ENCODE results near the gene RNF4. TPM values are rescaled to one million over a fixed set of nuclear protein-coding genes. Genes with fewer than 3 reads are reported as not detected.

The RNF4 gene
- total RNA-seq, 1 donor from 2014 or later: 56.3 TPM

GRCh38 chr4:2449511-2450392, 19.2 kb upstream of the RNF4 start:
- Mint-ChIP-seq H3K4me1 (ENCODE audit: low read depth) (no peaks in the 10 kb centered on the region), H3K27me3 (ENCODE audit: low read depth) (peaks cover 4% of the 10 kb centered on the region), H3K27ac (ENCODE audit: unreplicated experiment) (no peak overlapping the region), H3K36me3 (ENCODE audit: low read depth) (no peaks in the 10 kb centered on the region), H3K9me3 (ENCODE audit: low read depth) (no peaks in the 10 kb centered on the region), H3K4me3 (ENCODE audit: unreplicated experiment) (no peak overlapping the region)
- DNase-seq (ENCODE audit: low spot score): no peak
- no peak for TF ChIP-seq CTCF (IDR thresholded peaks at IDR 0.05)

DNA sequence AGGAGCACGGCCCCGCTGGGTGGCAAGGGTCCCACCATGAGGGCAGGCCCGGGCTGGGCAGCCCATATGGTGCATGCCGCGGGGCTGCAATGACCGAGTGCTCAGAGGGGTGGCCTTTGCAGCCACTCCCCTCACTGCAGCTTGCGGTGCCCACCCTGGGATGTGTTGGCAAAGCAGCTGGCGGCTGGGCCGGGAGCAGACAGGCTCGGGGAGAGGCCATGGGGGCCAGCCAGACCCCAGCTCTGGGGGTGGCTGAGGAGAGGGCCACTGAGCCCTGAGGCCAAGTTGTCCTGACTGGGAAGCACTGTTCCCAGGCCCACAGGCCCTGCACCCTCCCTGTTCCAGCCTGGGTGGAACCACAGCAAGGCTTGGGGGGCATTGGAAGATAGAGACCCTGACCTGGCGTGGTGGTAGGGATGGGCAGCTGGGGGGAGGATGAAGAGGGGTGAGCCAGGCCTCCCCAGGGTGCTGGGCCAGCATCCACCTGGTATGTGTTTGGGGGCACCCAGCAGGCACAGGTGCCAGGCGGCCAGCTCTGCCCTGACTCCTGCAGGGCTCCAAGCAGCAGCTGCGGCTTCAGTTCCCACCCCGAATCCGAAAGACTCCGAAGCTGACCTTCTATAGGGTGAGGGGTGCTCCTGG, 18.4 kb upstream of the RNF4 start:
- Mint-ChIP-seq H3K27ac (ENCODE audit: unreplicated experiment) (no peak overlapping the region), H3K9me3 (ENCODE audit: low read depth) (no peaks in the 10 kb centered on the region), H3K27me3 (ENCODE audit: low read depth) (peaks cover 4% of the 10 kb centered on the region), H3K4me1 (ENCODE audit: low read depth) (no peaks in the 10 kb centered on the region), H3K4me3 (ENCODE audit: unreplicated experiment) (no peak overlapping the region), H3K36me3 (ENCODE audit: low read depth) (no peaks in the 10 kb centered on the region)
- DNase-seq (ENCODE audit: low spot score): no peak
- no peak for TF ChIP-seq CTCF (IDR thresholded peaks at IDR 0.05)

GRCh38 chr4:2451036-2451520, 17.8 kb upstream of the RNF4 start:
- Mint-ChIP-seq H3K36me3 (ENCODE audit: low read depth) (no peaks in the 10 kb centered on the region), H3K9me3 (ENCODE audit: low read depth) (no peaks in the 10 kb centered on the region), H3K4me3 (ENCODE audit: unreplicated experiment) (no peak overlapping the region), H3K4me1 (ENCODE audit: low read depth) (no peaks in the 10 kb centered on the region), H3K27me3 (ENCODE audit: low read depth) (peaks cover 4% of the 10 kb centered on the region), H3K27ac (ENCODE audit: unreplicated experiment) (no peak overlapping the region)
- TF ChIP-seq CTCF (IDR thresholded peaks at IDR 0.05): no peak
- DNase-seq (ENCODE audit: low spot score): peak; percentile 82

DNA sequence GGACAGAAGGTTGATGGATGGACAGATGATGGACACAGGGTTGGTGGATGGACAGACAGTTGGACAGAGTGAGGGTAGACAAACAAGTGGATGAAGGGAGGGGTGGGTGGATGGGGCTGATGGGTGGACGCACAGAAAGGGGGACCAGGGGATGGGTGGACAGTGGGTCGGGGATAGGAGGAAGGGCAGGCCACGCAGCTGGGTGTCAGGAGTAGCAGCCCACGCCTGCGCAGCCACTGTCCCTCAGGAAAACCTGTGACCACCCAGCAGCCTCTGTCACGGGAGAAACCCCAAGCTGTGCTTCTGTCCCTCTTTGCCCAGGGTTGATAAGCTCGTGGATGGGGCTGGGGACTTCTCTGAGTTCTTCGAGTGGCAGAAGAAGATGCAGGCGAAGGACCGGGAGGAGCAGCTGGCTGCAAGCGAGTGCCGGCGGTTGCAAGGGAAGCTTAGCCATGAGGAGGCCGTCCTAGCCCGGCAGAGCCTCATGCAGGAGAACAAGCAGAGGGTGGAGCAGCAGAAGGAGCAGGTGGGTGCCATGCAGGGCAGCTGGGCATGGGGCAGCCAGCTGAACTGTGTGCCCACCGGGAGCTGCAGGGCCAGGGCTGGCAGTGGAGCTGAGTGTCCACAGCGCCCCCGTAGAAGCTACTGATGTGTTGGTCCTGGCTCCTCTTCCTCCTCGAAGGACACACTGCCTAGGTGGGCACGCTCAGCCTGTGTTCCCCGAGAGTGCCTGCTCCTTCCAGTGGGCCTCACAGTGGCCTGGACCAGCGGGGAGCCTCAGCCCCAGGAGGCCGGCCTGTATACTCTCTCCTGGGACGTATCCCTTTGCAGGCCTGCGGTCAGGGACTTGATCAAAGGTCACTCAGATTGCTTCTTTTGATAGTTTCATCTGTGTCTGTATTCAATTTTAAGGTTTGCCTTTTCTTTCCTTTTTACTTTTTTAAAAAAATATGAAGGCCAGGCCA, 16.8 kb upstream of the RNF4 start:
- no peak overlapping the region for H3K4me3 Mint-ChIP-seq (ENCODE audit: unreplicated experiment)
- peaks cover 4% of the 10 kb centered on the region for H3K27me3 Mint-ChIP-seq (ENCODE audit: low read depth)
- H3K4me1 Mint-ChIP-seq (ENCODE audit: low read depth): no peaks in the 10 kb centered on the region
- DNase-seq (ENCODE audit: low spot score): peak; percentile 86
- no peaks in the 10 kb centered on the region for H3K9me3 Mint-ChIP-seq (ENCODE audit: low read depth)
- no peak for TF ChIP-seq CTCF (IDR thresholded peaks at IDR 0.05)
- H3K27ac Mint-ChIP-seq (ENCODE audit: unreplicated experiment): no peak overlapping the region
- H3K36me3 Mint-ChIP-seq (ENCODE audit: low read depth): no peaks in the 10 kb centered on the region
